ENCODE results near the gene CINP.

DNA sequence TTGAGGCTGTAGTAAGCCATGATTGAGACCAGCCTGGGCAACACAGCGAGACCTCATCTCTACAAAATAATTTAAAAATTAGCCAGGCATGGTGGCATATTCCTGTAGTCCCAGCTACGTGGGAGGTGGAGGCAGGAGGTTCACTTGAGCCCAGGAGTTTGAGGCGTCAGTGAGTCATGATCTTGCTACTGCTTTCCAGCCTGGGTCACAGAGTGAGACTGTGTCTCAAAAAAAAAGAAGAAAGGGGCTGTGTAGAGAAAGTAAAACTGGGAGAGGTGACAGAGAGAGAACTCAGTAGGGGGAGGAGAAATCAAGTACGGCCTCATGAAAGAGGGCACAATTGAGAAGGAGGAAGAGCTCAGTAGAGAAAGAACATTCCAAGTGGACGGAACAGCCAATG is 12.4 kb upstream of the CINP start:
- TF ChIP-seq GATA2 (IDR thresholded peaks at IDR 0.05; ENCODE audit: low read depth, low read length): no peak
- no peak for TF ChIP-seq GATA3 (IDR thresholded peaks at IDR 0.05; ENCODE audit: low read depth, low read length)
